Neural progenitor cell (in vitro differentiated cells): ENCODE measurements around the gene PROSER3. TPM values are rescaled to one million over a fixed set of nuclear protein-coding genes. Genes with fewer than 3 reads are reported as not detected.

ENCODE experiments used
- DNase-seq: peaks from one replicate; pipeline ENCODE4 v3.0.0-alpha.2; 2016; ENCODE audit warnings: low spot score
- H2AFZ ChIP-seq: fragments of 200-600 bp; sonication (generic); replicated peaks from 2 replicates; pipeline ENCODE4 v1.6.1; 2016; ENCODE audit warnings: antibody characterized with exemption
- H3F3A ChIP-seq: fragments of 200-600 bp; sonication (generic); 2 replicates; pipeline ENCODE4 v1.6.1; 2016; ENCODE audit warnings: antibody characterized with exemption, low read depth
- H3K27ac ChIP-seq: fragments of 200-600 bp; sonication (generic); 2 replicates; pipeline ENCODE4 v1.5.1; 2016; ENCODE audit warnings: mild to moderate bottlenecking
- H3K27me3 ChIP-seq: fragments of 200-600 bp; sonication (generic); 2 replicates; pipeline ENCODE4 v1.6.1; 2016; ENCODE audit warnings: mild to moderate bottlenecking, moderate library complexity
- H3K36me3 ChIP-seq: fragments of 200-600 bp; sonication (generic); 2 replicates; pipeline ENCODE4 v1.5.1; 2016
- H3K4me1 ChIP-seq: fragments of 200-600 bp; sonication (generic); 2 replicates; pipeline ENCODE4 v1.6.1; 2016; ENCODE audit warnings: mixed run types
- H3K4me2 ChIP-seq: fragments of 200-600 bp; sonication (generic); 2 replicates; pipeline ENCODE4 v1.6.1; 2016
- H3K4me3 ChIP-seq: fragments of 200-600 bp; sonication (generic); 2 replicates; pipeline ENCODE4 v1.5.1; 2016
- H3K79me2 ChIP-seq: fragments of 200-600 bp; sonication (generic); 2 replicates; pipeline ENCODE4 v1.6.1; 2016; ENCODE audit warnings: low read depth
- H3K9ac ChIP-seq: fragments of 200-600 bp; sonication (generic); 2 replicates; pipeline ENCODE4 v1.6.1; 2016
- H3K9me3 ChIP-seq: fragments of 200-600 bp; sonication (generic); 2 replicates; pipeline ENCODE4 v1.5.1; 2016; ENCODE audit warnings: low read depth
- H4K20me1 ChIP-seq: fragments of 200-600 bp; sonication (generic); 2 replicates; pipeline ENCODE4 v1.6.1; 2016; ENCODE audit warnings: low read depth
- H3K27ac Mint-ChIP-seq: 3 replicates; pipeline ENCODE4 v1.8.0; 2021; ENCODE audit warnings: mixed read lengths
- H3K27me3 Mint-ChIP-seq: 2 replicates; pipeline ENCODE4 v1.8.0; 2022; ENCODE audit warnings: low read depth, mild to moderate bottlenecking, inconsistent platforms, moderate library complexity, mixed read lengths; ENCODE audit not compliant: insufficient read depth
- H3K36me3 Mint-ChIP-seq: 3 replicates; pipeline ENCODE4 v1.8.0; 2021; ENCODE audit warnings: mixed read lengths
- H3K4me1 Mint-ChIP-seq: 3 replicates; pipeline ENCODE4 v1.8.0; 2021; ENCODE audit warnings: mixed read lengths
- H3K4me3 Mint-ChIP-seq: 3 replicates; pipeline ENCODE4 v1.8.0; 2021; ENCODE audit warnings: mild to moderate bottlenecking, moderate library complexity, mixed read lengths
- H3K9me3 Mint-ChIP-seq: 3 replicates; pipeline ENCODE4 v1.8.0; 2020; ENCODE audit warnings: mixed read lengths
- EZH2 ChIP-seq: fragments of 200-600 bp; sonication (generic); IDR thresholded peaks from 2 replicates; pipeline ENCODE4 v1.6.1; 2017; ENCODE audit warnings: antibody characterized with exemption, mild to moderate bottlenecking, moderate library complexity
- EZH2phosphoT487 ChIP-seq: fragments of 200-600 bp; sonication (generic); IDR thresholded peaks from 2 replicates; pipeline ENCODE4 v1.6.1; 2017; ENCODE audit warnings: antibody characterized with exemption
- total RNA-seq: library from RNA; depleted of rRNA; stranded (reverse); fragments of >200 nt; gene quantifications from 2 replicates; pipeline ENCODE4 v1.2.3, GENCODE V29; 2015; ENCODE audit warnings: low replicate concordance
- TF ChIP-seq, protein P1 (sequence below): fragments of 200-600 bp; sonication (generic); IDR thresholded peaks from 2 replicates; pipeline ENCODE4 v1.5.1; 2017; ENCODE audit warnings: antibody characterized with exemption, mild to moderate bottlenecking

The PROSER3 gene
- total RNA-seq, 1 donor from 2014 or later = 7.1 TPM

DNA sequence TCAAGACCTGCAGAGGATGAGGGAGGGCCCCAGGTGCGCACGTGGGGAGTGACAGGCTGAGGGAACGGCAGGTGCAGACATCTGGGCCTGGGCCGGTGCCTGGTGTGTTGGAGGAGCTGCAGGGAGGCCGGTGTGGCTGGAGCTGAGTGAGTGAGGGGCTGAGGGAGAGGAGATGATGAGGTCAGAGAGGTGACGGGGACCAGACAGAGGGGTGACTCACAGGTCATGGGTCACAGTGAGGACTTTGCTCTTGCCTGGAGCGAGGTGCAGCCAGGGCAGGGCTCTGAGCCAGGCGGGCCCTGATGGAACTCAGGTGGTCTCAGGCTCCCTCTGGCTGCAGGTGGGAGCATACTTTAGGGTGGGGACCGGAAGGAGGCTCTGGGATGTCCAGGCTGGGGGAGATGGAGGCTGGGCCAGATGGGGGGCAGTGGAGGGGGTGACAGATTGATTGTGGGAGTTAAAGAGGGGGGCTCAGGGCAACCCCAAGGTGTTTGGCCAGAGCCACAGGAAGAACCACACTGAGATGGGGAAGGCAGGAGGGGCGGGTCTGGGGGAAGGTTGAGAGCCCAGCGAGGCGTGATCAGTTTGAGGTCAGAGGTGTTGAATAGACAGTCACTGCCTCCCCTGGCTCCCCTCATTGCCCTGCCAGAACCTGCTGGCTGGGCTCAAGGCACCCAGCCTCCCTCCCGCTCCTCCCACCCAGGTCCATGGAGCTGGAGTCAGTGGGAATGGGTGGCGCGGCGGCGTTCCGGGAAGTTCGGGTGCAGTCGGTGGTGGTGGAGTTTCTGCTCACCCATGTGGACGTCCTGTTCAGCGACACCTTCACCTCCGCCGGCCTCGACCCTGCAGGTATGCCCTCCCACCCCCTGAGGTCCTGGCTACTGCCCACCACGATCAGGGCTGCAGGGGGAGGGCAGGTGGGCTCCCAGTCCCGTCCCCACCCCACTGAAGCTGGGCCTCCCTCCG, 25.8 kb downstream of the PROSER3 start:
- peaks cover 10% of the 10 kb centered on the region for H3K4me1 ChIP-seq
- H2AFZ ChIP-seq = no peak overlapping the region
- H3K9ac ChIP-seq = no peak overlapping the region
- H3K4me2 ChIP-seq = peak overlapping the region; percentile 84
- Mint-ChIP-seq H3K27me3 (peaks cover 1% of the 10 kb centered on the region), H3K9me3 (no peaks in the 10 kb centered on the region), H3K36me3 (peaks cover 7% of the 10 kb centered on the region), H3K4me1 (no peaks in the 10 kb centered on the region), H3K27ac (no peak overlapping the region), H3K4me3 (peak overlapping the region; percentile 4)
- H3K27ac ChIP-seq = no peak overlapping the region
- H3F3A ChIP-seq = peaks cover 17% of the 10 kb centered on the region
- H4K20me1 ChIP-seq = peaks cover 22% of the 10 kb centered on the region
- no peaks in the 10 kb centered on the region for H3K79me2 ChIP-seq
- H3K4me3 ChIP-seq = peak overlapping the region; percentile 43
- no peaks in the 10 kb centered on the region for H3K9me3 ChIP-seq
- H3K36me3 ChIP-seq = no peaks in the 10 kb centered on the region
- no peak for DNase-seq
- H3K27me3 ChIP-seq = peaks cover 30% of the 10 kb centered on the region
- TF ChIP-seq EZH2 = no peak
- no peak for TF ChIP-seq EZH2phosphoT487
- TF ChIP-seq, protein P1, sequence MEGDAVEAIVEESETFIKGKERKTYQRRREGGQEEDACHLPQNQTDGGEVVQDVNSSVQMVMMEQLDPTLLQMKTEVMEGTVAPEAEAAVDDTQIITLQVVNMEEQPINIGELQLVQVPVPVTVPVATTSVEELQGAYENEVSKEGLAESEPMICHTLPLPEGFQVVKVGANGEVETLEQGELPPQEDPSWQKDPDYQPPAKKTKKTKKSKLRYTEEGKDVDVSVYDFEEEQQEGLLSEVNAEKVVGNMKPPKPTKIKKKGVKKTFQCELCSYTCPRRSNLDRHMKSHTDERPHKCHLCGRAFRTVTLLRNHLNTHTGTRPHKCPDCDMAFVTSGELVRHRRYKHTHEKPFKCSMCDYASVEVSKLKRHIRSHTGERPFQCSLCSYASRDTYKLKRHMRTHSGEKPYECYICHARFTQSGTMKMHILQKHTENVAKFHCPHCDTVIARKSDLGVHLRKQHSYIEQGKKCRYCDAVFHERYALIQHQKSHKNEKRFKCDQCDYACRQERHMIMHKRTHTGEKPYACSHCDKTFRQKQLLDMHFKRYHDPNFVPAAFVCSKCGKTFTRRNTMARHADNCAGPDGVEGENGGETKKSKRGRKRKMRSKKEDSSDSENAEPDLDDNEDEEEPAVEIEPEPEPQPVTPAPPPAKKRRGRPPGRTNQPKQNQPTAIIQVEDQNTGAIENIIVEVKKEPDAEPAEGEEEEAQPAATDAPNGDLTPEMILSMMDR = peak; percentile 27

DNA sequence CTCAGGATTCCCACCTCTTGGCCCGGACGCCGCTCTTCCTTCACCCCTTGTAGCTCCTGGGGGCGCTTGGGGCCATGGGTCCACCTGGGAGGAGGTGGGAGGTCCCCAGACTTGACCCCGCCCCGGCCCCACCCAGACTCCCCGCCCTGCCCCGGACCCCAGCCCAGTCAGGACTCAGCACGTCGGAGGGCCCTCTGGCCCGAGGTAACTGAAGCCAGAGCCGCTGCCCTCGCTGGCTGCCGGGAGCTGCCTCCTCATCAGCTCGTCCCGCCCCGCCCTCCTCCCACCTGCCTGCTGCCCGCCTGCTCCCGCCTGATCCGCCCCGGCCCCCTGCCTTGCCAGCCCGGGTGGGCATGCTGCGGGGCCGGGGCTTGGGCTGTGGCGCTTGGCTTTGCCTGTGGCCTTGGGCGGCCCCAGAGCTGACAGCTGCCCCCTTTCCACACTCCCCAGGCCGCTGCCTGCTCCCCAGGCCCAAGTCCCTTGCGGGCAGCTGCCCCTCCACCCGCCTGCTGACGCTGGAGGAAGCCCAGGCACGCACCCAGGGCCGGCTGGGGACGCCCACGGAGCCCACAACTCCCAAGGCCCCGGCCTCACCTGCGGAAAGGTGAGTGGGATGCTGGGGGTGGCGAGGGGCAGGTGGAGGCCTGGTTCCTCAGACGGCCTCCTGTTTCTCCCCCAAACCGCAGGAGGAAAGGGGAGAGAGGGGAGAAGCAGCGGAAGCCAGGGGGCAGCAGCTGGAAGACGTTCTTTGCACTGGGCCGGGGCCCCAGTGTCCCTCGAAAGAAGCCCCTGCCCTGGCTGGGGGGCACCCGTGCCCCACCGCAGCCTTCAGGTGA, 26.7 kb downstream of the PROSER3 start:
- DNase-seq = peak; percentile 87
- H3K4me3 Mint-ChIP-seq = no peak overlapping the region

DNA sequence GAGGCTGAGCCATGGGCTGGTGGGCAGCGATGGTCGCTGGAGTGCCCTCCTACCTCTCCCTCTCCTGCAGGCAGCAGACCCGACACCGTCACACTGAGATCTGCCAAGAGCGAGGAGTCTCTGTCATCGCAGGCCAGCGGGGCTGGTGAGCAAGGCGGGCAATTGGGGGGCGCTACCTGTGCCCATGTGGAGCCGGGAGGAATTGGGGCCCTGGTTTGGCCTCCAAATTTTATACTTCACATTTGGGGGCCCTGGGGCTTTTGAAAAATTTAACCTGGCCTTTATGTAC, 27.3 kb downstream of the PROSER3 start:
- H3K27ac Mint-ChIP-seq = no peak overlapping the region
- Histone ChIP-seq H3F3A (peaks cover 17% of the 10 kb centered on the region), H4K20me1 (peaks cover 22% of the 10 kb centered on the region), H3K36me3 (no peaks in the 10 kb centered on the region), H3K27me3 (peaks cover 30% of the 10 kb centered on the region), H3K4me3 (peak overlapping the region; percentile 43), H3K27ac (no peak overlapping the region), H3K79me2 (no peaks in the 10 kb centered on the region), H3K4me2 (peak overlapping the region; percentile 84), H3K9ac (no peak overlapping the region), H3K4me1 (peaks cover 10% of the 10 kb centered on the region), H3K9me3 (no peaks in the 10 kb centered on the region), H2AFZ (no peak overlapping the region)
- no peak for DNase-seq
- TF ChIP-seq, protein P1 = no peak
- TF ChIP-seq EZH2phosphoT487 (no peak), EZH2 (no peak)
- no peak overlapping the region for H3K4me3 Mint-ChIP-seq
- no peaks in the 10 kb centered on the region for H3K4me1 Mint-ChIP-seq
- peaks cover 1% of the 10 kb centered on the region for H3K36me3 Mint-ChIP-seq
- H3K9me3 Mint-ChIP-seq = no peaks in the 10 kb centered on the region
- peaks cover 2% of the 10 kb centered on the region for H3K27me3 Mint-ChIP-seq

More for the DNA sequence above, 26.7 kb downstream of the PROSER3 start:
- Mint-ChIP-seq H3K4me1 (no peaks in the 10 kb centered on the region), H3K36me3 (peaks cover 2% of the 10 kb centered on the region), H3K27ac (no peak overlapping the region), H3K9me3 (no peaks in the 10 kb centered on the region), H3K27me3 (peaks cover 2% of the 10 kb centered on the region)
- H3K27ac ChIP-seq = no peak overlapping the region
- peak overlapping the region; percentile 84 for H3K4me2 ChIP-seq
- H4K20me1 ChIP-seq = peaks cover 22% of the 10 kb centered on the region
- H3K36me3 ChIP-seq = no peaks in the 10 kb centered on the region
- H3K9ac ChIP-seq = no peak overlapping the region
- H3F3A ChIP-seq = peaks cover 17% of the 10 kb centered on the region
- no peaks in the 10 kb centered on the region for H3K9me3 ChIP-seq
- peaks cover 10% of the 10 kb centered on the region for H3K4me1 ChIP-seq
- H3K27me3 ChIP-seq = peaks cover 30% of the 10 kb centered on the region
- peak overlapping the region; percentile 43 for H3K4me3 ChIP-seq
- TF ChIP-seq EZH2 (no peak), EZH2phosphoT487 (no peak)
- TF ChIP-seq, protein P1 = peak; percentile 18
- H3K79me2 ChIP-seq = no peaks in the 10 kb centered on the region
- no peak overlapping the region for H2AFZ ChIP-seq
